Measurements from ENCODE around the gene VPS25.

The VPS25 gene

GRCh38 chr17:42796066-42796758 is 23.0 kb downstream of the VPS25 start:
- DNase-seq: no peak

DNA sequence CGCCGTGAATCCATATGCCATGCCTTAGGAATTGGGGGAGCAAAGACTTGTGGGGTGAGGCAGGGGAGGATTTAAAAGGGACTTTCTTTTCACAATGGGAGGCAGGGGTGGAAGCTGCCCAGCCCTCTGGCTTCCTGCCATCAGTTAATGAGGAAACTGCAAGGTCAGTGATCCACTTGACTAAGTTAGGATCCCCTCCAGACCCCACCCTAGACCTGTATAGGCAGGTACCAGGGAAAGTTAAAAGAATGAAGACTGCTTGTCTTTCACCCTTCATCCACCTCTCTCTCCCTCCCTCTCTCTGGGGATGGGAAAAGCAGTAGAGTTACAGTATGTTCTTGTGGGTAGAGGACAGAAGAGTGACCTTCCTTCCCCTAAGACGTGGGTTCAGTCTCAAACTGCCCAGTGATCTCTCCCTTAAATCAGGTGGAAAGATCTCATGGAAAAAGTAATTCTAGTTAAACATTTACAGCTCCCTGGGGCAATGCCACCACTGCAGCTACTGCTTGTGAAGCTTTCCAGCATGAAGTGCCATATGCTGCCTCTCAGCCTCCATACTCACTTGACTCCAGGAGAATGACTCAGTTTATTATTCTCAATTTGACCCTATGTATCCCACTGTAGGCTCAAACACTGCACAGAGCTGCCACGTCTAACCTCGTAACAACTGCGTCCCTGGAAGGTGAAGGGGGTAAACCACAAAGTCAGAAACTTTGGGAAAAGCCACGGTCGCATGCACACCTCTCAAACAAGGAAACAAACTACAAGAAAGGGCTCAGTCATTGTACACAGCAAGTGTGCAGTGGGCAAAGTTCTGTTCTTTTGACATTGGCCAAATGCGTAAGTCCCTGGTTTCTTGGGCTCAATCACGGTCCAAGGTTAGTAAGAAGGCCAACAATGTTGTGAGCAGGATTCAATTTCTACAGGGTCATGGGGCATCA is 24.1 kb downstream of the VPS25 start:
- DNase-seq: no peak

DNA sequence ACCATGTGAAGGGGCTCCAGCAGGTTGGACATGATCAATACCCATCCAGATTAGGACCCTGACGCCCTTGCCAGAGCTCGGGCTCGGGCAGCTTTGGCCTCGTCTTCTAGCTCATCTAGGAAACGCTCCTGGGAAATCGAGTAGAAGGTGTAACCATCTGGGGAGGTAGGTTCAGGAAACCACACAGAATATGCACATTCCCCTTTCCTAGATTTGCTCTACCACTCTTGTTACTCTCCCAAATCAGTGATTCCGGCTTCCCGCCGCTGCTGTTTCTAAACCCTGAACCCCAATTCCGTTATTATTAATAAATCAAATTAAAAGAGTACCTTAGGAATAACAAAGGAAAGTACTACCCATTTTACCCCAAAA is 24.7 kb downstream of the VPS25 start:
- DNase-seq: no peak

GRCh38 chr17:42798383-42799380 is 25.4 kb downstream of the VPS25 start, which contains the start of the genes CNTD1 and COA3:
TSS of gene CNTD1 (plus strand) at chr17:42798861. CDS start at chr17:42799068, 207 bp downstream.
TSS of gene COA3 (minus strand) at chr17:42798704. CDS start at chr17:42798681, 23 bp downstream.
- DNase-seq: peak; percentile 73

- no peak for DNase-seq
Observed at GRCh38 chr17:42803074-42803883, 30.0 kb downstream of the VPS25 start.

GRCh38 chr17:42804918-42805367 is 31.7 kb downstream of the VPS25 start:
- DNase-seq: no peak

GRCh38 chr17:42806249-42806648 is 33.0 kb downstream of the VPS25 start:
- DNase-seq: no peak

DNA sequence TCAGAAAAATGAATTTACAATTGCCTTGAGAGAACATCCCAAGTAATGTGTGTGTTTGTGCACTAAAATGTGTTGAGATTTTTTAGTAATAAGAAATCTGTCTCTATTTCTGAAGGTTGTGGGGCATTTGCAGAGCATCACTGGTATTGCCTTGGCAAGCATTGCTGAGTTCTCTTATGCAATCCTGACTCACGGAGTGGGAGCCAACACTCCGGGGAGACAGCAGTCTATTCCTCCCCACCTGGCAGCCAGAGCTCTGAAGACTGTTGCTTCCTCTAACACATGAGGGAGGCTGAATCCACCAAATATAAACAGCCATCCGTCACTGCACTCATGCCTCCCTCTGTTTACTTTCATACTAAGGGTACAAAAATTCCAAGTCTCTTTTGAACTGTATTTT is 36.0 kb downstream of the VPS25 start:
- no peak for DNase-seq

GRCh38 chr17:42814633-42815399 is 41.6 kb downstream of the VPS25 start:
- DNase-seq: no peak

DNA sequence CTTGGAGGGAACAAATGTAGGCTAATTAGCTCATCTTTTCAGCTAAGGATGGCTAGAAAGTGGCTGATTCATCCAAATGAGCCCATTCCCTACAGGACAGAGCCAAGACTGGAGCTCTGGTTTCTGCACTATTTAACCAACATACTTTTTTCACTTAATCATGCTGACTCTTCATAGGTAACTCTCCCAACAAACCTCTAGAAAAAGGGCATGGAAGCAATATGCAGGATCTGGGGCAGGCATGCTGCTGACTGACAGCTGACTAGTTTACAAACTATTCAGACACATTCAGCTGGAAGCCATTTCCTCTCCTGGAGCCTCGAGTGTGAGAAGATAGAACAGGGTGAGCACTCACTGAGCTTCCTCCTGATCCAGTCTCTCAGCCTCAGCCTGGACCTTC is 44.6 kb downstream of the VPS25 start:
- no peak for DNase-seq

GRCh38 chr17:42818379-42818778 is 45.1 kb downstream of the VPS25 start:
- no peak for DNase-seq

DNA sequence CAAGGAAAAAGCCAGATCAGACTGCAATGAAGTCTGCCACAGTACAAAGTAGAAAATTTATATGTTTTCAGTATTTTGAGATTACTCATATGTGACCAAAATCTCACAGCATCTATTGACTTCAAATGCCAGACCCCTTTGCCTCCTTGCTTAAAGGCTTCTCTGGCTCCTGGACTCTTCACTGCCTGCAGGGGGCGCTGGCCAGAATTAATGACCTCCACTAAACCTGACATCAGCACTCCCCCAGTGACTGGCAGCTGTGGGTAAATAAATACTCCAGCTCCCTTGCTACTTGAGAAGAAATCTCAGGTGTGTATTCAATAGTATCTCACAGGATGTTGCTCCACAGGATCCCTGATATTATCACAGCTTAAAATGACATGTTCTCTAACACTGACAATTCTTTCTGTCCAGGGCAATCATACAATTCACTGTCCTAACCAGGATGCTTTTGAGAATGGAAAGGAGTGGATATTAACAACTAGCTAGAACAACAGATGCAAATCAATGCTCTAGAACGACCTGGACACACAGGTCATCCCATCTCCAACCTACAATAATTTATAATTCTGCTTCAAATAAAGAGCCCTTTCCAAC is 46.8 kb downstream of the VPS25 start:
- peak; percentile 45 for DNase-seq

- DNase-seq: no peak
Observed at GRCh38 chr17:42821176-42821575, 47.9 kb downstream of the VPS25 start.

GRCh38 chr17:42827472-42827871 is 54.2 kb downstream of the VPS25 start:
- no peak for DNase-seq

Data from GDM1 (cell line).